GM23248 (cell line): Measurements from ENCODE around the gene RALB.

ENCODE experiments used
- EZH2 ChIP-seq: fragments of 200-600 bp; sonication (generic); IDR thresholded peaks from 2 replicates; pipeline ENCODE4 v1.6.1; 2018; ENCODE audit warnings: antibody characterized with exemption, mild to moderate bottlenecking; ENCODE audit not compliant: insufficient read depth, poor library complexity, severe bottlenecking
- EZH2phosphoT487 ChIP-seq: fragments of 200-600 bp; sonication (generic); IDR thresholded peaks from 2 replicates; pipeline ENCODE4 v1.6.1; 2018; ENCODE audit warnings: antibody characterized with exemption, moderate library complexity, mild to moderate bottlenecking, low read depth; ENCODE audit not compliant: insufficient read depth

DNA sequence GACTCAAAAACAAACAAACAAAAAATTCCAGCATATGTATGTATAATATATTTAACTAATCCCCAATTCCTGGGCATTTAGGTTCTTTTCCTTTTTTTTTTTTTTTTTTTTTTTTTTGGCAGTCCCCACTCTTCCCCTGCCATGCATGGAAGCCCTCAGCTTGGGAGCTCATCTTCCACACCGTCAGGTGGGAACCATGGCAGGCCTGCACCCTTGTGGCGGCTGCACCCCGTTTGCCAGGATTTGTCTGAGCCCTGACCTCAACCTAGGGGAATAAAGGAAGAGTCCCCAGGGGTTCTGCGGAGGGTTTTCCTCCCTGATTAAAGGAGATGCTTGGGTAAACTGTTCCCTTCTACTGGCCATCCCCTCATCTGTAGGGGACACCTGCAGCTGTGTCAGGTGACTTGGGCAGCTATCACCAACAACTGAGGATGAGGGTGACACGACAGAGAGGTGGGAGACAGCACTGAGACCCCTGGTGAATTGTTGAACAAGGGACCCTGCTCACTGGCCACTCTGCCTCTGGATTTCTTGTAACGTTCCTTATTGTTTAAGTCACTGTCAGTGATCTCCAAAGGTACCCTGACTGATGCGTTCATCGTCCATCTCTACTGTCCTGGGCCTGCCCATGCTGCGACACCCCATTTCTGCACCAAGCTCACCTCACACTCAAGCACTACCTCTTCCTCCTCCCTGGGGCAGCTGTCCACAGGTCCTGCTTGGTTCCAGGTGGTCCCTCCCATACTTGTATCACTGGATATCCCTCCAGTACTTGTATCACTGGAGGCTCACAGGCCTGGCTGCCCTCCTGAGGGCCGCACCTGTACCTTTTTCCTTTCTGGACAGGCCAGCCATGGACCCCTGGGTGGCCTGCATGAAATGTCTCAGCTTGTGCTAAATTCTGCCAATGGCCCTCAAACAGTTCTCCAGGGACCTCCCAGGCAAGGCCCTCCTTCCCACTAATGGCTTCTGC lies 44.0 kb upstream of the RALB start:
- no peak for TF ChIP-seq EZH2phosphoT487
- no peak for TF ChIP-seq EZH2
